Activated naive CD8-positive, alpha-beta T cell treated with anti-CD3 and anti-CD28 coated beads, Interleukin-2, amount 10 ng/mL, durations not matched to agents 7 days and 5 days (primary cell): ENCODE results near the gene DCC. TPM values are rescaled to one million over a fixed set of nuclear protein-coding genes. Genes with fewer than 3 reads are reported as not detected.

Source experiments
- ATAC-seq: fragments of 150-1000 bp; cut with Tn5 transposase; one replicate; pipeline ENCODE4 v1.10.0; 2021; ENCODE audit warnings: low read depth, moderate library complexity
- POLR2A ChIA-PET: fragments of 350-600 bp; sonication (Branson Sonifier 250); formaldehyde crosslinking; loops from one replicate; lab custom pipeline; 2021; ENCODE audit warnings: antibody characterized with exemption; lab: Charles Lee
- DNase-seq: peaks from one replicate; pipeline ENCODE4 v3.0.0; 2021
- H3K27ac Mint-ChIP-seq: one replicate; pipeline ENCODE4 v1.8.0; 2022; ENCODE audit warnings: mild to moderate bottlenecking, mixed read lengths
- H3K27me3 Mint-ChIP-seq: one replicate; pipeline ENCODE4 v1.8.0; 2022; ENCODE audit warnings: mild to moderate bottlenecking, moderate library complexity, mixed read lengths
- H3K36me3 Mint-ChIP-seq: one replicate; pipeline ENCODE4 v1.8.0; 2021; ENCODE audit warnings: mild to moderate bottlenecking, mixed read lengths
- H3K4me1 Mint-ChIP-seq: one replicate; pipeline ENCODE4 v1.8.0; 2021; ENCODE audit warnings: mixed read lengths
- H3K4me3 Mint-ChIP-seq: one replicate; pipeline ENCODE4 v1.8.0; 2022; ENCODE audit warnings: mild to moderate bottlenecking, moderate library complexity, mixed read lengths
- H3K9me3 Mint-ChIP-seq: one replicate; pipeline ENCODE4 v1.8.0; 2021; ENCODE audit warnings: mixed read lengths
- total RNA-seq, 2 experiments: library from RNA; stranded (reverse); gene quantifications; one replicate each; pipeline ENCODE4 v1.2.3, GENCODE V29; 2021

The DCC gene
- total RNA-seq, 2 experiments from 2014 or later = not detected

DNA sequence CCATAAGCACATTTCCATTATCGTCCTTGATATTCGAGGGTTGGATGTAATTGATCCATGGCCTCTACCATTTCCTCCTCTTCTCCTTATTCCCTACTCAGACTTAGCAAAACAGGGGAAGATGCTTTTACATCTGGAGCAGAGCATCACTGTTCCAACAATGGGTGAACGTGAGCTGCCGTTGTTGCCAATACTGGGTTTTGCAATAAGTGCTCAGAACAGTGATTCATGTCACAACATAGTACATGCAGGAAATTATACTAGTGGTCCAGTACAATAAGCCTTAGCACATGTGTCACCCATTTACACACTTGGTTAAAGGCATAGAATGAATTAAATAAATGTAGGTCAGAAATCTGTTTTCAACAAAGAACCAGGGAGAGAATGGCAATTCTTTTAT, 112.4 kb downstream of the DCC start:
- Mint-ChIP-seq H3K4me3 (no peak overlapping the region), H3K27ac (no peak overlapping the region), H3K4me1 (no peaks in the 10 kb centered on the region), H3K9me3 (peaks cover 1% of the 10 kb centered on the region), H3K36me3 (no peaks in the 10 kb centered on the region), H3K27me3 (no peaks in the 10 kb centered on the region)
- DNase-seq (no peak), ATAC-seq (no peak)
- POLR2A ChIA-PET = no interaction called here

DNA sequence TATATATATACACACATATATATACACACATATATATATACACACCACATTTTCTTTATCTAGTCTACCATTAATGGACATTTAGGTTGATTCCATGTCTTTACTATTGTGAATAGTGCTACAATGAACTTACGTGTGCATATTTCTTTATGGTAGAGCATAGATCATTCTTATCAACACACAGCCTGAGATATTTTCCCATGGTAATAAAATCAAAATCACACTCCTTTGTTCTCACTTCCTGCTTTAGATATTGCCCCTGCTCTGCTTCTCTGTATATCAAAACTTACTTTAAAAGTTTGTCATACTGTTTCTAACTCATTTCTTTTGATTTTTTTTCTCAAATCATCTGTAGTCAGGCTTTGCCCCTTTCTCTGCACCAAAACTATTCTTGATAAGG, 119.9 kb downstream of the DCC start:
- Mint-ChIP-seq H3K27ac (no peak overlapping the region), H3K9me3 (peaks cover 4% of the 10 kb centered on the region), H3K27me3 (no peaks in the 10 kb centered on the region), H3K4me1 (no peaks in the 10 kb centered on the region), H3K36me3 (no peaks in the 10 kb centered on the region), H3K4me3 (no peak overlapping the region)
- POLR2A ChIA-PET = no interaction called here
- no peak for DNase-seq
- ATAC-seq = no peak

- ATAC-seq (no peak), DNase-seq (no peak)
- no peaks in the 10 kb centered on the region for H3K27me3 Mint-ChIP-seq
- no peak overlapping the region for H3K4me3 Mint-ChIP-seq
- H3K9me3 Mint-ChIP-seq = peaks cover 4% of the 10 kb centered on the region
- H3K27ac Mint-ChIP-seq = no peak overlapping the region
- POLR2A ChIA-PET = no interaction called here
- no peaks in the 10 kb centered on the region for H3K36me3 Mint-ChIP-seq
- no peaks in the 10 kb centered on the region for H3K4me1 Mint-ChIP-seq
Measured at GRCh38 chr18:52462853-52463252, 122.9 kb downstream of the DCC start.

- Mint-ChIP-seq H3K27ac (no peak overlapping the region), H3K36me3 (no peaks in the 10 kb centered on the region), H3K4me1 (no peaks in the 10 kb centered on the region), H3K27me3 (no peaks in the 10 kb centered on the region), H3K4me3 (no peak overlapping the region), H3K9me3 (peaks cover 2% of the 10 kb centered on the region)
- DNase-seq = no peak
- ATAC-seq = no peak
- POLR2A ChIA-PET = no interaction called here
Measured at GRCh38 chr18:52465391-52465790, 125.4 kb downstream of the DCC start.

GRCh38 chr18:52468496-52468895, 128.5 kb downstream of the DCC start:
- H3K27ac Mint-ChIP-seq = no peak overlapping the region
- H3K27me3 Mint-ChIP-seq = no peaks in the 10 kb centered on the region
- H3K9me3 Mint-ChIP-seq = no peaks in the 10 kb centered on the region
- POLR2A ChIA-PET = no interaction called here
- ATAC-seq (no peak), DNase-seq (no peak)
- no peaks in the 10 kb centered on the region for H3K4me1 Mint-ChIP-seq
- no peaks in the 10 kb centered on the region for H3K36me3 Mint-ChIP-seq
- H3K4me3 Mint-ChIP-seq = no peak overlapping the region

- H3K4me1 Mint-ChIP-seq = no peaks in the 10 kb centered on the region
Measured at GRCh38 chr18:52475325-52475724, 135.3 kb downstream of the DCC start.

GRCh38 chr18:52481116-52481515, 141.1 kb downstream of the DCC start:
- DNase-seq (no peak), ATAC-seq (no peak)
- no peaks in the 10 kb centered on the region for H3K36me3 Mint-ChIP-seq
- H3K27me3 Mint-ChIP-seq = no peaks in the 10 kb centered on the region
- H3K4me3 Mint-ChIP-seq = no peak overlapping the region
- POLR2A ChIA-PET = no interaction called here
- H3K9me3 Mint-ChIP-seq = no peaks in the 10 kb centered on the region
- H3K27ac Mint-ChIP-seq = no peak overlapping the region
- H3K4me1 Mint-ChIP-seq = no peaks in the 10 kb centered on the region

More at GRCh38 chr18:52475325-52475724, 135.3 kb downstream of the DCC start:
- Mint-ChIP-seq H3K27ac (no peak overlapping the region), H3K9me3 (no peaks in the 10 kb centered on the region), H3K4me3 (no peak overlapping the region), H3K36me3 (no peaks in the 10 kb centered on the region), H3K27me3 (no peaks in the 10 kb centered on the region)
- POLR2A ChIA-PET = no interaction called here
- ATAC-seq (no peak), DNase-seq (no peak)

- H3K27ac Mint-ChIP-seq = no peak overlapping the region
- no peak for ATAC-seq
- no peaks in the 10 kb centered on the region for H3K27me3 Mint-ChIP-seq
- DNase-seq = no peak
- POLR2A ChIA-PET = no interaction called here
- no peaks in the 10 kb centered on the region for H3K36me3 Mint-ChIP-seq
- H3K9me3 Mint-ChIP-seq = no peaks in the 10 kb centered on the region
- H3K4me1 Mint-ChIP-seq = no peaks in the 10 kb centered on the region
- H3K4me3 Mint-ChIP-seq = no peak overlapping the region
Measured at GRCh38 chr18:52484977-52485376, 145.0 kb downstream of the DCC start.

- no peaks in the 10 kb centered on the region for H3K36me3 Mint-ChIP-seq
Measured at GRCh38 chr18:52486052-52486451, 146.1 kb downstream of the DCC start.

DNA sequence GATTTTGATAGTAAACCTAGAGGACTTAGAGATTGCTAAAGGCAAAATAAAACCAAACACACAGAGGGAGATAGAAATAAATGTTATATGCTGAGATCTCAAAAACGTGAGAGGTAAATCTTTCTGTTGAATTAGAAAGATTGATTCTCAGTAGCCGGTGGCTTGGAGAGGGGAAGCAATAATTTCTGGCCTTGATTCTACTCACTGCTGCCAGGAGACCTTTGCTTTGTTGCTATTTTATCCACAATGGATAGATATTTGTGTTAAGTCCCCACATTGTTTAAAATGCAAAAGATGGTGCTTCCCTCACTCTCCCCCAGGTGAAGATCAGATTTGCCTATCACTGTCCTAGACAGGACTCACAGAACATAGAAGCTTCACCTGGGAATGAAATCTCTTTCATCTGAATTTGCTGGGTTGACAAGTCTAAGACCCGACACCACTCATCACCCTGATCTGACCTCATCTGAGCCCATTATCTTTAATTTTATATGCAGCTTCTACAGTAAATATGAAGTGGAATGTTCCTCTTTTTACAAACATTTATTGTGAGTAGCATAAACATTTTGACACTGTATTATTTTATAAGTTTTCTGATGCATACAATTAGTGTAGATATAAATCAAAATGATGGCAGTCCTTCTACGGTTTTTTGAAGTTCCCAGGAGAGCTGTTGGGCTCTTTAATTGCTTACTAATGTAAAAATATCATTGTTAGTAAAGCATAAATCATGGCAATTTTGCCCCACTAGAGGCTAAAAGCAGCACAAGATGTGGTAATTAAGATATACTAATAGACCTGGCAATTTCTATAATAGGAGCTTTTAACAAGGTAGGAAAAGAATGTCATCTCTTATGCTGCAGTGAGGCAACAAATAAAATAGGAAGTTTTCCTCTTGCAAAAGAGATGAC, 149.7 kb downstream of the DCC start:
- Mint-ChIP-seq H3K9me3 (peaks cover 6% of the 10 kb centered on the region), H3K36me3 (no peaks in the 10 kb centered on the region), H3K4me1 (no peaks in the 10 kb centered on the region), H3K27me3 (no peaks in the 10 kb centered on the region), H3K27ac (no peak overlapping the region), H3K4me3 (no peak overlapping the region)
- ATAC-seq (no peak), DNase-seq (no peak)
- POLR2A ChIA-PET = no interaction called here

More at GRCh38 chr18:52486052-52486451, 146.1 kb downstream of the DCC start:
- Mint-ChIP-seq H3K4me3 (no peak overlapping the region), H3K27ac (no peak overlapping the region), H3K9me3 (no peaks in the 10 kb centered on the region), H3K4me1 (no peaks in the 10 kb centered on the region), H3K27me3 (no peaks in the 10 kb centered on the region)
- POLR2A ChIA-PET = no interaction called here
- DNase-seq = no peak
- no peak for ATAC-seq

GRCh38 chr18:52496426-52496825, 156.4 kb downstream of the DCC start:
- Mint-ChIP-seq H3K27me3 (no peaks in the 10 kb centered on the region), H3K4me1 (no peaks in the 10 kb centered on the region), H3K4me3 (no peak overlapping the region), H3K36me3 (no peaks in the 10 kb centered on the region), H3K27ac (no peak overlapping the region), H3K9me3 (peaks cover 8% of the 10 kb centered on the region)
- no peak for DNase-seq
- POLR2A ChIA-PET = no interaction called here
- ATAC-seq = no peak

GRCh38 chr18:52499016-52499415, 159.0 kb downstream of the DCC start:
- Mint-ChIP-seq H3K4me3 (no peak overlapping the region), H3K27ac (no peak overlapping the region), H3K9me3 (peaks cover 5% of the 10 kb centered on the region), H3K27me3 (no peaks in the 10 kb centered on the region), H3K36me3 (no peaks in the 10 kb centered on the region), H3K4me1 (no peaks in the 10 kb centered on the region)
- DNase-seq (no peak), ATAC-seq (no peak)
- POLR2A ChIA-PET = no interaction called here

- DNase-seq (no peak), ATAC-seq (no peak)
- no peak overlapping the region for H3K27ac Mint-ChIP-seq
- no peaks in the 10 kb centered on the region for H3K4me1 Mint-ChIP-seq
- POLR2A ChIA-PET = no interaction called here
- H3K27me3 Mint-ChIP-seq = no peaks in the 10 kb centered on the region
- no peaks in the 10 kb centered on the region for H3K36me3 Mint-ChIP-seq
- no peak overlapping the region for H3K4me3 Mint-ChIP-seq
- peaks cover 2% of the 10 kb centered on the region for H3K9me3 Mint-ChIP-seq
Measured at GRCh38 chr18:52499644-52500043, 159.6 kb downstream of the DCC start.

DNA sequence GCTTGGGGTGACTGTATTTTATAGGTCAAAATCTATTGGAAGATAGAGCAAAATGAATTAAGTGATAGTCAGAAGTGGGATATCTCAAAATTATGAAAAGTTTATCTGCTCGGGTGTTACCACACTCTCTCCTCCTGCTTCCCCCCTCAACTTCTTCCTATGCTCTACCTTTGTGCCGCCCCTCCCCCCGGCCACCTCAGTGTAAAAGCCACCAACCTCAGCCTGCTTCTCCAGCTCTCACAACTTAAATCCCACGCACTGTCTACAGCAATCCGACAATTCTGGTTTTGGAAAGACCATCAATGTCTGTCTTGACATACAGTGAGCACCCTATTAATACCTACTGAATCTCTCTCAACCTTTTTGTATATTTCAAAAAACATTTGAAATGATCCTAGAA, 164.6 kb downstream of the DCC start:
- H3K4me1 Mint-ChIP-seq = no peaks in the 10 kb centered on the region
- H3K27ac Mint-ChIP-seq = no peak overlapping the region
- DNase-seq (no peak), ATAC-seq (no peak)
- POLR2A ChIA-PET = no interaction called here
- no peaks in the 10 kb centered on the region for H3K36me3 Mint-ChIP-seq
- H3K4me3 Mint-ChIP-seq = no peak overlapping the region
- H3K27me3 Mint-ChIP-seq = no peaks in the 10 kb centered on the region
- peaks cover 2% of the 10 kb centered on the region for H3K9me3 Mint-ChIP-seq
